HepG2 (cell line): ENCODE results near the gene DDC. TPM values are rescaled to one million over a fixed set of nuclear protein-coding genes. Genes with fewer than 3 reads are reported as not detected.

Source experiments
- ARHGAP35 ChIP-seq: sonication (generic); formaldehyde crosslinking; IDR thresholded peaks from 2 replicates; pipeline ENCODE4 v1.9.0; 2022; ENCODE audit warnings: mild to moderate bottlenecking, inconsistent platforms, moderate library complexity, missing genetic modification reagents, borderline replicate concordance
- ARNTL ChIP-seq: sonication (generic); formaldehyde crosslinking; IDR thresholded peaks from 2 replicates; pipeline ENCODE4 v1.4.0; 2020; ENCODE audit warnings: mild to moderate bottlenecking, missing genetic modification reagents
- CCDC6 ChIP-seq: sonication (generic); formaldehyde crosslinking; IDR thresholded peaks from 2 replicates; pipeline ENCODE4 v1.8.1; 2022; ENCODE audit warnings: mild to moderate bottlenecking, missing genetic modification reagents, moderate library complexity
- CEBPZ ChIP-seq: IDR thresholded peaks from 2 replicates; pipeline ENCODE4 v1.6.1; 2012; ENCODE audit warnings: low read length, improper control_type of control experiment
- DMAP1 ChIP-seq: IDR thresholded peaks from 2 replicates; pipeline ENCODE4 v1.6.1; 2016
- GFI1 ChIP-seq: sonication (generic); formaldehyde crosslinking; IDR thresholded peaks from 2 replicates; pipeline ENCODE4 v1.5.0; 2020; ENCODE audit warnings: missing genetic modification reagents, mild to moderate bottlenecking, borderline replicate concordance
- MTF2 ChIP-seq: sonication (generic); formaldehyde crosslinking; IDR thresholded peaks from 2 replicates; pipeline ENCODE4 v1.5.0; 2020; ENCODE audit warnings: missing genetic modification reagents, borderline replicate concordance
- NCOR1 ChIP-seq: fragments of 200-600 bp; sonication (generic); IDR thresholded peaks from 2 replicates; pipeline ENCODE4 v1.7.0; 2017; ENCODE audit warnings: antibody characterized with exemption, low read length, borderline replicate concordance
- PRMT3 ChIP-seq: sonication (generic); formaldehyde crosslinking; IDR thresholded peaks from 2 replicates; pipeline ENCODE4 v1.8.1; 2022; ENCODE audit warnings: low read depth, mild to moderate bottlenecking, moderate library complexity, missing genetic modification reagents, borderline replicate concordance
- RFX3 ChIP-seq: IDR thresholded peaks from 2 replicates; pipeline ENCODE4 v1.6.1; 2016; ENCODE audit warnings: missing biosample characterization, missing genetic modification reagents
- RNF2 ChIP-seq: fragments of 450-650 bp; conservative IDR thresholded peaks from 2 replicates; pipeline ENCODE4 v1.6.1; 2016; ENCODE audit warnings: low read depth
- SIX1 ChIP-seq: sonication (generic); formaldehyde crosslinking; IDR thresholded peaks from 2 replicates; pipeline ENCODE4 v1.4.0; 2020; ENCODE audit warnings: missing genetic modification reagents, borderline replicate concordance
- ZBED4 ChIP-seq: sonication (generic); formaldehyde crosslinking; IDR thresholded peaks from 2 replicates; pipeline ENCODE4 v1.4.0; 2020; ENCODE audit warnings: missing genetic modification reagents, borderline replicate concordance
- ZBTB37 ChIP-seq: sonication (generic); formaldehyde crosslinking; IDR thresholded peaks from 2 replicates; pipeline ENCODE4 v1.4.0; 2020; ENCODE audit warnings: mild to moderate bottlenecking, missing genetic modification reagents
- ZNF224 ChIP-seq: sonication (generic); formaldehyde crosslinking; IDR thresholded peaks from 2 replicates; pipeline ENCODE4 v1.5.0; 2020; ENCODE audit warnings: mild to moderate bottlenecking, missing genetic modification reagents
- ZNF530 ChIP-seq: sonication (generic); formaldehyde crosslinking; IDR thresholded peaks from 2 replicates; pipeline ENCODE4 v1.5.0; 2020; ENCODE audit warnings: low read depth, mild to moderate bottlenecking, missing genetic modification reagents
- ZNF788 ChIP-seq: sonication (generic); formaldehyde crosslinking; IDR thresholded peaks from 2 replicates; pipeline ENCODE4 v1.5.0; 2020; ENCODE audit warnings: mild to moderate bottlenecking, missing genetic modification reagents, borderline replicate concordance
- polyA plus RNA-seq, 8 experiments: library from polyadenylated mRNA; depleted of rRNA in 3 of 8; stranded (reverse) in 7 of 8; unstranded in 1 of 8; fragments of >200 nt; fragmentation: Illumina TruSeq in 4 of 8; extraction: Trizol in 4 of 8; gene quantifications; 2 replicates each; pipeline versions ENCODE4 v1.2.1 to v1.2.3, GENCODE V29; 2011 to 2016; ENCODE audit warnings: low read depth in 4 of 8, missing spikeins in 1 of 8, mixed read lengths in 1 of 8; ENCODE audit not compliant: insufficient read depth in 1 of 8
- total RNA-seq, 5 experiments: library from RNA; depleted of rRNA; stranded (reverse); fragments of >200 nt; fragmentation: Illumina TruSeq; extraction: Trizol; gene quantifications; 2 replicates each; pipeline ENCODE4 v1.2.3, GENCODE V29; 2016; ENCODE audit warnings: low read depth in 1 of 5

DDC gene
- total and polyA plus RNA-seq, 2 of the 13 experiments (the other 11 are each of a cell fraction or from before 2014, with no cell fraction given) = 11.7 to 93.3 TPM

- TF ChIP-seq PRMT3 (CRISPR knock-in tag) = no peak
- TF ChIP-seq SIX1 (CRISPR knock-in tag) = peak; percentile 63; the same call in 1 of the 2 replicates
- TF ChIP-seq NCOR1 = peak; percentile 51; the same call in 1 of the 2 replicates
- no peak for TF ChIP-seq ZNF530 (CRISPR knock-in tag)
- TF ChIP-seq GFI1 (CRISPR knock-in tag) = peak; percentile 68
- TF ChIP-seq RFX3 (CRISPR knock-in tag) = no peak
- TF ChIP-seq ZBED4 (CRISPR knock-in tag) = no peak
- no peak for TF ChIP-seq CCDC6
- no peak for TF ChIP-seq ZBTB37 (CRISPR knock-in tag)
- TF ChIP-seq DMAP1 (CRISPR knock-in tag) = peak; percentile 46; the same call in 1 of the 2 replicates
- no peak for TF ChIP-seq ARHGAP35 (CRISPR knock-in tag)
- TF ChIP-seq MTF2 (CRISPR knock-in tag) = no peak
- TF ChIP-seq ZNF788 (CRISPR knock-in tag) = peak; percentile 45; the same call in 1 of the 2 replicates
- no peak for TF ChIP-seq ZNF224 (CRISPR knock-in tag)
- TF ChIP-seq CEBPZ = no peak
- TF ChIP-seq RNF2 = no peak
- no peak for TF ChIP-seq ARNTL
These were observed 36.7 kb downstream of the DDC start (continued) for GRCh38 chr7:50528266-50529092.
